Measurements from ENCODE around the gene LRRC72. TPM values are rescaled to one million over a fixed set of nuclear protein-coding genes. Genes with fewer than 3 reads are reported as not detected.

LRRC72 gene
- total and polyA plus RNA-seq, 12 donors: not detected

- H3K27me3 ChIP-seq: no peaks in the 10 kb centered on the region
- H3K27ac ChIP-seq: no peak overlapping the region
- TF ChIP-seq POLR2A (IDR thresholded peaks at IDR 0.05): no peak
- no peak for TF ChIP-seq CTCF (IDR thresholded peaks at IDR 0.05)
- H3K4me1 ChIP-seq (replicated peaks in 1 of 2): no peaks in the 10 kb centered on the region
- intact Hi-C loops (cut with DNase I): no loop called here
- no peaks in the 10 kb centered on the region for H3K9me3 ChIP-seq (replicated peaks in 1 of 3)
- H3K4me3 ChIP-seq: no peak overlapping the region
- 58 to 70% (median 65%) methylated on average over 2 of the region's 2 CpGs for WGBS, 4 donors
- H3K36me3 ChIP-seq (replicated peaks in 1 of 2): no peaks in the 10 kb centered on the region
- DNase-seq: no peak
Measured at GRCh38 chr7:16491148-16491547, 35.5 kb upstream of the LRRC72 start.

GRCh38 chr7:16492513-16493062 lies 34.0 kb upstream of the LRRC72 start:
- no peak for TF ChIP-seq POLR2A (IDR thresholded peaks at IDR 0.05)
- no peak for TF ChIP-seq CTCF (IDR thresholded peaks at IDR 0.05)
- 35 to 41% (median 39%) methylated on average over 3 of the region's 3 CpGs for WGBS, 4 donors
- DNase-seq: no peak
- Histone ChIP-seq H3K9me3 (replicated peaks in 1 of 3) (no peaks in the 10 kb centered on the region), H3K36me3 (replicated peaks in 1 of 2) (no peaks in the 10 kb centered on the region), H3K27me3 (no peaks in the 10 kb centered on the region), H3K27ac (no peak overlapping the region), H3K4me3 (no peak overlapping the region), H3K4me1 (replicated peaks in 1 of 2) (no peaks in the 10 kb centered on the region)
- intact Hi-C loops (cut with DNase I): no loop called here

- Histone ChIP-seq H3K4me1 (replicated peaks in 1 of 2) (no peaks in the 10 kb centered on the region), H3K27me3 (no peaks in the 10 kb centered on the region), H3K36me3 (replicated peaks in 1 of 2) (no peaks in the 10 kb centered on the region), H3K27ac (no peak overlapping the region), H3K9me3 (replicated peaks in 1 of 3) (no peaks in the 10 kb centered on the region), H3K4me3 (no peak overlapping the region)
- no peak for TF ChIP-seq POLR2A (IDR thresholded peaks at IDR 0.05)
- no peak for TF ChIP-seq CTCF (IDR thresholded peaks at IDR 0.05)
- WGBS, 4 donors: 64 to 85% (median 78%) methylated on average over 2 of the region's 2 CpGs
- intact Hi-C loops (cut with DNase I): no loop called here
- DNase-seq: no peak
Measured at GRCh38 chr7:16493266-16493665, 33.4 kb upstream of the LRRC72 start.

- Histone ChIP-seq H3K27ac (no peak overlapping the region), H3K27me3 (no peaks in the 10 kb centered on the region), H3K4me1 (replicated peaks in 1 of 2) (no peaks in the 10 kb centered on the region), H3K9me3 (replicated peaks in 1 of 3) (no peaks in the 10 kb centered on the region), H3K36me3 (replicated peaks in 1 of 2) (no peaks in the 10 kb centered on the region), H3K4me3 (no peak overlapping the region)
- no peak for TF ChIP-seq CTCF (IDR thresholded peaks at IDR 0.05)
- no peak for TF ChIP-seq POLR2A (IDR thresholded peaks at IDR 0.05)
- DNase-seq: no peak
- intact Hi-C loops (cut with DNase I): no loop called here
- 57 to 68% (median 64%) methylated on average over 2 of the region's 2 CpGs for WGBS, 4 donors
Measured at GRCh38 chr7:16494551-16494950, 32.1 kb upstream of the LRRC72 start.
